OCI-LY1 (cell line): ENCODE data around the gene SRP9.
"Not testable (repeated sequence)": the region's sequence is repeated elsewhere in the genome, so short reads cannot be mapped to it uniquely, and the experiment has no call there.

Experiments
- H2AFZ ChIP-seq: fragments of 200-600 bp; sonication (generic), shearing (Covaris generic); 2 replicates; pipeline ENCODE4 v1.6.0; 2014; ENCODE audit warnings: antibody characterized with exemption, mild to moderate bottlenecking, low read length
- H3F3A ChIP-seq: fragments of 200-600 bp; sonication (generic), shearing (Covaris generic); 2 replicates; pipeline ENCODE4 v1.6.0; 2014; ENCODE audit warnings: mild to moderate bottlenecking, antibody characterized with exemption, low read length, moderate library complexity; ENCODE audit not compliant: insufficient read depth
- H3K27ac ChIP-seq: fragments of 200-600 bp; sonication (generic); 2 replicates; pipeline ENCODE4 v1.5.1; 2014; ENCODE audit warnings: low read length, mixed run types, mild to moderate bottlenecking, low read depth; ENCODE audit not compliant: poor library complexity, severe bottlenecking
- H3K27me3 ChIP-seq: fragments of 200-600 bp; sonication (generic); 2 replicates; pipeline ENCODE4 v1.6.0; 2014; ENCODE audit warnings: antibody characterized with exemption, mild to moderate bottlenecking, low read length, moderate library complexity; ENCODE audit not compliant: insufficient read depth
- H3K36me3 ChIP-seq: fragments of 200-600 bp; sonication (generic); 2 replicates; pipeline ENCODE4 v1.6.1; 2014; ENCODE audit warnings: mild to moderate bottlenecking, antibody characterized with exemption, low read length, moderate library complexity, mixed read lengths; ENCODE audit not compliant: insufficient read depth
- H3K4me1 ChIP-seq: fragments of 200-600 bp; sonication (generic); 2 replicates; pipeline ENCODE4 v1.5.1; 2014; ENCODE audit warnings: mild to moderate bottlenecking, low read length, moderate library complexity; ENCODE audit not compliant: insufficient read depth, severe bottlenecking
- H3K4me2 ChIP-seq: fragments of 200-600 bp; sonication (generic), shearing (Covaris generic); 2 replicates; pipeline ENCODE4 v1.6.1; 2014; ENCODE audit warnings: low read length
- H3K4me3 ChIP-seq: fragments of 200-600 bp; sonication (generic); 2 replicates; pipeline ENCODE4 v1.5.1; 2014; ENCODE audit warnings: low read length, low read depth, mild to moderate bottlenecking, mixed read lengths; ENCODE audit not compliant: poor library complexity, severe bottlenecking
- H3K79me2 ChIP-seq: fragments of 200-600 bp; shearing (Covaris generic); 2 replicates; pipeline ENCODE4 v1.6.1; 2016; ENCODE audit warnings: mixed run types, low read length, mixed read lengths; ENCODE audit not compliant: insufficient read depth
- H3K9ac ChIP-seq: fragments of 200-600 bp; sonication (generic), shearing (Covaris generic); 2 replicates; pipeline ENCODE4 v1.6.1; 2014; ENCODE audit warnings: mild to moderate bottlenecking, low read length, mixed read lengths
- H3K9me2 ChIP-seq: fragments of 200-600 bp; sonication (generic), shearing (Covaris generic); 2 replicates; pipeline ENCODE4 v1.6.1; 2014; ENCODE audit warnings: low read depth, mild to moderate bottlenecking, low read length, mixed read lengths
- H3K9me3 ChIP-seq: fragments of 200-600 bp; shearing (Covaris generic); 2 replicates; pipeline ENCODE4 v1.6.1; 2014; ENCODE audit warnings: low read length, mixed read lengths
- H4K20me1 ChIP-seq: fragments of 200-600 bp; sonication (generic), shearing (Covaris generic); 2 replicates; pipeline ENCODE4 v1.6.0; 2016; ENCODE audit warnings: mild to moderate bottlenecking, low read length; ENCODE audit not compliant: insufficient read depth
- EZH2 ChIP-seq: fragments of 200-600 bp; sonication (generic), shearing (Covaris generic); IDR thresholded peaks from 2 replicates; pipeline ENCODE4 v1.8.0; 2017; ENCODE audit warnings: borderline replicate concordance, mixed run types, mild to moderate bottlenecking, antibody characterized with exemption, low read length, moderate library complexity, mixed read lengths
- TF ChIP-seq, protein P1 (sequence below): fragments of 200-600 bp; sonication (generic), shearing (Covaris generic); IDR thresholded peaks from 2 replicates; pipeline ENCODE4 v1.5.1; 2017; ENCODE audit warnings: mild to moderate bottlenecking, antibody characterized with exemption, low read length, moderate library complexity, mixed read lengths

SRP9 gene

DNA sequence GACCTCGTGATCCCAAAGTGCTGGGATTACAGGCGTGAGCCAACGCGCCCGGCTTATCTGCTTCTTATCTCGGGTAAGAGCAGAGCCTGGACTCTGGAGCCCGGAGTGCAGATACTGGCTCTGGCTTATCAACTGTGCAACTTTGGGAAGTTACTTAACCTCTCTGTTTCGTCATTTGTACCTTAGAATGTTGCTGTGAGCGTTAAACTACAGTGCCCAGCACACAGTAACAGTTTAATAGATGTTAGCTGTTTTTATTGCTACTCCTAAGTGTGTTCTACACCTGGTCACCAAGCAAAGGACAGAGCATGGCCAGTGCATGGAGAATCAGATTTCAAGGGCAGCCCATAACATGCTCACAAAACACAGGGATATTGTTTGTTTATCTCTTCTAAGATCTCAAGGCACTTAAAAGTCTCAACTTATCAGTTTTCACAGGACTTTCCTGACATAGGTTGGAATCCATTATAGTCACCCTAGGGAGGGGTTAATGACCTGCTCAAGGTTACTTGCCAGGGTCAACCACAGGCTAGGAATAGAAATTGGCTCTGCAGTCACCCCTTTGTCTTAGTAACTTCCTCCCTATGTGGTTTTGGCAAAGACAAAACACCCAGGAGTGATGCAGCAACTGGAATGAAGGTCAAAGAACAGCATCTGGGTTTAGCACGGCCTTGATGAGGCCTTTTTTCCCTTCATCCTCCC is 22.5 kb upstream of the SRP9 start:
- no peak overlapping the region for H3K27ac ChIP-seq
- H3K4me2 ChIP-seq, result no peak overlapping the region
- no peaks in the 10 kb centered on the region for H3K27me3 ChIP-seq
- H3K79me2 ChIP-seq, result no peaks in the 10 kb centered on the region
- H3F3A ChIP-seq, result no peaks in the 10 kb centered on the region
- H3K9me3 ChIP-seq, result no peaks in the 10 kb centered on the region
- H3K9ac ChIP-seq, result no peak overlapping the region
- no peak overlapping the region for H3K4me3 ChIP-seq
- H4K20me1 ChIP-seq, result no peaks in the 10 kb centered on the region
- H3K4me1 ChIP-seq, result no peaks in the 10 kb centered on the region
- no peak overlapping the region for H2AFZ ChIP-seq
- TF ChIP-seq EZH2, result no peak
- TF ChIP-seq, protein P1, sequence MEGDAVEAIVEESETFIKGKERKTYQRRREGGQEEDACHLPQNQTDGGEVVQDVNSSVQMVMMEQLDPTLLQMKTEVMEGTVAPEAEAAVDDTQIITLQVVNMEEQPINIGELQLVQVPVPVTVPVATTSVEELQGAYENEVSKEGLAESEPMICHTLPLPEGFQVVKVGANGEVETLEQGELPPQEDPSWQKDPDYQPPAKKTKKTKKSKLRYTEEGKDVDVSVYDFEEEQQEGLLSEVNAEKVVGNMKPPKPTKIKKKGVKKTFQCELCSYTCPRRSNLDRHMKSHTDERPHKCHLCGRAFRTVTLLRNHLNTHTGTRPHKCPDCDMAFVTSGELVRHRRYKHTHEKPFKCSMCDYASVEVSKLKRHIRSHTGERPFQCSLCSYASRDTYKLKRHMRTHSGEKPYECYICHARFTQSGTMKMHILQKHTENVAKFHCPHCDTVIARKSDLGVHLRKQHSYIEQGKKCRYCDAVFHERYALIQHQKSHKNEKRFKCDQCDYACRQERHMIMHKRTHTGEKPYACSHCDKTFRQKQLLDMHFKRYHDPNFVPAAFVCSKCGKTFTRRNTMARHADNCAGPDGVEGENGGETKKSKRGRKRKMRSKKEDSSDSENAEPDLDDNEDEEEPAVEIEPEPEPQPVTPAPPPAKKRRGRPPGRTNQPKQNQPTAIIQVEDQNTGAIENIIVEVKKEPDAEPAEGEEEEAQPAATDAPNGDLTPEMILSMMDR, result no peak
- no peaks in the 10 kb centered on the region for H3K36me3 ChIP-seq
- H3K9me2 ChIP-seq, result no peaks in the 10 kb centered on the region

DNA sequence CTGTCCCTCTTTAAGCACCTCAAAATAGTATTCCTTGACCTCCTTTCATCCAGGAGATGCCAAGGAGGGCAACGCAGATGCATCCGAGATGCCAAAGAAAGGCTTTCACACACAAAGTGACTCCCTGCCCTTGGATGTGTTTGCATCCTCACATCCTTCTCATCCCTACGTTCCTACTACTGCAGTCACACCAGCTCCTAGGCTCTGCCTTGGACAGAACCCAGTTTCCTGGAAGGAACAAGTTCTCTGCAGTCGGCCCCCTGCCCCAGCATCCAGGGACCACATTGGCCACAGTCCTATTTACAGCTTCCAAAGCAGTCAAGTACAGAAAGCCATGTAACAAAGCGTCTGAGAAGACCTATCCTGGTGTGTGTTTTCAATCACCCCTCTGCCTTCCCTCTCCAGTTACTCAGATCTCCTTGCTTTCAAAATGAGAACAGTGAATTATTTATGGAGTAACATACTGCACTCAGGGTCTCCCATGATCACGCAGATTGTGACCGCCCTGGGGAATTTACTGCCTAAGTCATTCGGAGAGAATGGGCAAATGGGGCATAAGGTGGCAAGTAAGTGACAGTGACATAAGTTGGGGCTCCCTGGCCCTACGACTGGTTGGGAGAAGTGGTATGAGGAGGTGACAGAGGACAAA is 21.8 kb upstream of the SRP9 start:
- Histone ChIP-seq H3K9ac (no peak overlapping the region), H3K4me3 (no peak overlapping the region), H3K9me2 (no peaks in the 10 kb centered on the region), H3K4me1 (no peaks in the 10 kb centered on the region), H3K4me2 (no peak overlapping the region), H3K27ac (no peak overlapping the region), H3K27me3 (no peaks in the 10 kb centered on the region; the same call in 1 of the 2 replicates), H2AFZ (no peak overlapping the region), H3F3A (no peaks in the 10 kb centered on the region), H3K36me3 (no peaks in the 10 kb centered on the region), H4K20me1 (no peaks in the 10 kb centered on the region), H3K79me2 (no peaks in the 10 kb centered on the region), H3K9me3 (no peaks in the 10 kb centered on the region)
- no peak for TF ChIP-seq EZH2
- TF ChIP-seq, protein P1, result no peak

DNA sequence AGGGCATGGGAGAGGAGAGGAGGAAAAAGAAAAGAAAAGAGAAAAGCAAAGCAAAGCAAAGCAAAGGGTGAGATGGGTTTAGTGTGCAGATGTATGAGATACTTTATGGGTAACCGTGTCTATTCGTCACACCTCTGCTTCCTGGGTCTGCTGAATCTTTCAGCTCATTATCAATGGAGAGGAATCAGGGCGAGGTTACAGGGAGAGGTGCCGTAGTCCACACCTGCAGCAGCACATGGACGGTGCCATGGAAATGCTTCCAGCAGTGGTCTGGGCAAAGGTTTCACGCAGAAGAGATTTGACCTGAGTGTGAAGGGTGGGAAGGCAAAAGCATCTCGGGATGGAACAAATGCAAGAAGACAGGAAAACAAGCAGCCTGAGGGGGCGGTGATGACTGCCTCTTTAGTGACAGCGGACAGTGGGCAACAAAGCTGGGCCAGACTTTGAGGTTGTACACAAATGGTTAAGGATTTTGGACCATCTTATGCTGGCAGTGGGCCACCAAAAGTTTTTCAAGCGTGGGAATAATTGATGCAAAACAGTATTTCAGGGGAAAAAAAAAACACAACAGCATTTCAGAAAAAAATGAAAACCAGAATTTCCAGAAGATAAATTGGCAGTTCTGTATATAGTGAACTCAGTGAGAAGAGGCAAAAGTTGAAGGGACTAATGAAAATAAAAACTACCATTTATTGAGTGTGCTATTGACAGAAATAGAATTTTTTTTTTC is 19.5 kb upstream of the SRP9 start:
- TF ChIP-seq, protein P1, result no peak
- no peak for TF ChIP-seq EZH2
- Histone ChIP-seq H3K27ac (no peak overlapping the region), H3K27me3 (no peaks in the 10 kb centered on the region; the same call in 1 of the 2 replicates), H3K9me3 (no peaks in the 10 kb centered on the region), H2AFZ (no peak overlapping the region), H3K36me3 (no peaks in the 10 kb centered on the region), H3K9me2 (no peaks in the 10 kb centered on the region), H3K4me3 (no peak overlapping the region), H3F3A (no peaks in the 10 kb centered on the region), H3K4me1 (no peaks in the 10 kb centered on the region), H4K20me1 (no peaks in the 10 kb centered on the region), H3K4me2 (no peak overlapping the region), H3K79me2 (no peaks in the 10 kb centered on the region), H3K9ac (no peak overlapping the region)

DNA sequence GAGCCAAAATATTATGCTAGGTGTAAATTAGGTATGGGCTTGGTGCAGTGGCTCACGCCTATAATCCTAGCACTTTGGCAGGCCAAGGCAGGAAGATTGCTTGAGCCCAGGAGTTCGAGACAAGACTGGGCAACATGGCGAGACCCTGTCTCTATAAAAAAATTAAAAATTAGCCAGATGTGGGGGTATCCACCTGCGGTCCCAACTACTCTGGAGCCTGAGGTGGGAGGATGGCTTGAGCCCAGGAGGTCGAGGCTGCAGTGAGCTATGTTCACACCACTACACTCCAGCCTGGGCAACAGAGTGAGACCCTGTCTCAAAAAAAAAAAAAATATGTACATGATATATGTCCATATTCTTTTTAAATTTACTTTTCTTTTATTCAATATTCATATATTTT is 17.7 kb upstream of the SRP9 start:
- not testable (repeated sequence) for H3K9me3 ChIP-seq, H3F3A ChIP-seq

More for the DNA sequence above, 17.7 kb upstream of the SRP9 start:
- not testable (repeated sequence) for H3K4me2 ChIP-seq, H3K4me3 ChIP-seq, H3K9me2 ChIP-seq, H3K27me3 ChIP-seq, H3K9ac ChIP-seq, H3K36me3 ChIP-seq, H3K4me1 ChIP-seq, H3K79me2 ChIP-seq, H2AFZ ChIP-seq, H4K20me1 ChIP-seq, H3K27ac ChIP-seq
